Stimulated activated CD8-positive, alpha-beta memory T cell treated with anti-CD3 and anti-CD28 coated beads, Interleukin-4, amount 100 ng/mL, for 48 hours (primary cell): ENCODE results near the gene PCIF1.
A peak's percentile ranks its signal among the peaks of the same experiment; 100 is the strongest.
"Not testable (repeated sequence)": the region's sequence is repeated elsewhere in the genome, so short reads cannot be mapped to it uniquely, and the experiment has no call there.

Experiments used
- DNase-seq: peaks from one replicate; pipeline ENCODE4 v3.0.0-alpha.2; 2020

Gene PCIF1

DNA sequence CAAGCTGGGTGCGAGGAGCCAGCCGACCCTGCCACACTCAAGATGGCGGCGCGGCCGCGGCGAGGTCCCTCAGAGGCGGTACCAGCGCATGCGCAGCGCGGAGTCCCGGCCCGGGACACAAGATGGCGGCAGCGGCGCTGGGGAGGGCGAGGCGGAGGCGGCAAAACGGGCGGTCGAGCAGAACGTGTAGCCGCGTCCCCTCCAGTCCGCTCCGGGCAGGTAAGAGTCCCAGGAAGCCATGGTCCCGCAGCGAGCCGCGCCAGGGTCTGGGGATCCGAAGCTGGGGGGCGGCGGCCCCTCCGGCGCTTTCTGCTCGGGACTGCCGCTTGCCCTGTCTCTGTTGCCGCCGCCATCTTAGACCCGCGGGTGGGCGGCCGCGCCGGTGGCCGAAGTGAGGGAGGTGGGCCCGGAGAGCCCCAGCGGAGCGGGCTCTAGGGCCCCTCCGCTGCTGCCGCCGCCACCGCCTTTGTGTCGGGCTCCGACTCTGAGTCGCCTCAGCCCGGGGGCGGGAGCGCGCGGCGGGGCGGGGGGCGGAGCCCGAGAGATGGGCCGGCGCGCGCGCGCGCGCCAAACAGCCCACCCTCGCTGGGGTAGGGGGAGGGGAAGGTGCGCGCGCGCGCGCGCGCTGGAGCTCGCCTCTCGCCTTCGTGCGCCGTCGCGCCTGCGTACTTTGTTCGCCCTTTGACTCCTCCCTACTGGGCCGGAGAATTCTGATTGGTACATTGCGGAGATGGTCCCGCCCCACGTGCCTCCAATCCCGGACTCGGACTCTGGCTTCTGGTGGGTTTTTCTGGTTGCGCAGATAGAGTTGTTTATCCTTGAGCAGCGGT is at the start of gene PCIF1:
Gene PCIF1, plus strand, starts transcription at position 98 of the 830 bp plus-strand sequence. CDS start 4,317 bp downstream, outside the sequence.
- peak; percentile 99 for DNase-seq

DNA sequence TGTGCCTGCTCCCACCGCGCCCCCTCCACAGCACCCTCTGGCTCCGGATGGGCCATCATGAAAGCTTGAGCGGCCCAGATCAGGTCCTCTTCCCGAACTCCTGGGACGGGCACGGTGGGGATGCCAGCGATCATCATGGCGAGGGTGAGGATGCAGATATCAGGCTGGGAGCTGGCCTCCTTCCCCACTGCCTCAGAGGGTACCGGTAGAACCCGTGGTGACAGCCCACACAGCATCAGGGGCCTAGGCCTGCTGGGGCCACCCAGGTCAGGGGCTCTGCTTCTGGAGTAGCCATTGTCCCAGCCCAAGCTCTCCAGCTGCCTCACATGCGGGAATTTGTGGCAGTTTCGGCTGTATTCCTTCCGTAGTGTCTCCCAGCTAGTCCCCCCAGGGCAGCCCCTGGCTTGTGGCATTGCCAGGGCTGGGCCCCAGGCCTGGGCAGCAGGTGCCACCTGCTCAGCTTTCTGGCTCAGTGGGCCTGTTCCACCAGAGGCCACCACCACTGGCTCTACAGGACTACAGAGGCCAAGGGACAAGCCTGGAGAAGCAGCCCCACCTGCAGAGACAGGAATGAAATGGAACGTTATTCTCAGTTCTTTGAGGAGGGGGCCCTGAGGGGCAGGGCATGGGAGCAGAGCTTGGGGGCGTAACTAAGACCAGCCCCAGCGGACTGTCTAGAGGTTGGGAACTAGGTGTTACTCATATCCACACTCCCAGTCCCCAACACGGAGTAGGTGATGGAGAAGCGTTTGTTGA is 47.7 kb upstream of the PCIF1 start:
- DNase-seq: no peak

DNA sequence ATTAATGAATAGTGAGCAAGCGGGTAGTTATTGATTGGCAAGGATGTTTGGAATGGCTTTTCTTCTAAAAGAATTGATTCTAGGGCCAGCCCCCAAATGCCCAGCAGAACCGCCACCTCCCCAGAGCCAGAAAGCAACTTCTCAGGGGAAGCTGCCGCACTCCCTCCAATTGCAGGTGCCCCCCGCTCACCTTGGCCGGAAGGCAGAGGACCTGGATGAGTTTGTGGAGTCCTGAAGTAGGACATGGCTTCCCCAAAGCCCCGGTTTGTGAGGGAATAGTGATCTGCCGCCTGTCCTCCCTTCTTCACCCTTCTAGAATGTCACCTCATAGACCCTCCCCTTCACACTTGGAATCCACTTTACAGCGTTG is 47.2 kb upstream of the PCIF1 start, which contains the start of gene SPATA25:
Gene SPATA25, minus strand, starts transcription at position 277 of the 370 bp plus-strand sequence. Its CDS starts 32 bp downstream, at position 245.
- no peak for DNase-seq

DNA sequence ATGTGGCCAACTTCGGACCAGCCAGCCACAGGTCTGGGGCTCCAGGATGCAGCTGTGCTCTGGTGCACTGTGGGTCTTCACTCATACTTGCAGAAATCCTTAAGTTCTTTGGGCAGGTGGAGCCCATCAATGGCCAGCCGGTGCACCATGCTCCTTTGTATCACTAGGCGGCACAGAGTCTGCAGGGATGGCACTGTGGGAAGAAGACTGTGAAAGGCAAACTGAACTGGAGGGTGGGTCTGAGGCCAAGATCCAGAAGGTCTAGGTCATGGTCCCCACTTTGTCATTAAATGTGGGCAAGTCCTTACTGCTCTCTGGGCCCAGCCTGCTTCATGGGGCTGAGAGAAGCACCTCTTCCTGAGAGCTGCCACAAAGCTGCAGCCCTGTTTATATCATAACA is 45.8 kb upstream of the PCIF1 start:
- DNase-seq: no peak

DNA sequence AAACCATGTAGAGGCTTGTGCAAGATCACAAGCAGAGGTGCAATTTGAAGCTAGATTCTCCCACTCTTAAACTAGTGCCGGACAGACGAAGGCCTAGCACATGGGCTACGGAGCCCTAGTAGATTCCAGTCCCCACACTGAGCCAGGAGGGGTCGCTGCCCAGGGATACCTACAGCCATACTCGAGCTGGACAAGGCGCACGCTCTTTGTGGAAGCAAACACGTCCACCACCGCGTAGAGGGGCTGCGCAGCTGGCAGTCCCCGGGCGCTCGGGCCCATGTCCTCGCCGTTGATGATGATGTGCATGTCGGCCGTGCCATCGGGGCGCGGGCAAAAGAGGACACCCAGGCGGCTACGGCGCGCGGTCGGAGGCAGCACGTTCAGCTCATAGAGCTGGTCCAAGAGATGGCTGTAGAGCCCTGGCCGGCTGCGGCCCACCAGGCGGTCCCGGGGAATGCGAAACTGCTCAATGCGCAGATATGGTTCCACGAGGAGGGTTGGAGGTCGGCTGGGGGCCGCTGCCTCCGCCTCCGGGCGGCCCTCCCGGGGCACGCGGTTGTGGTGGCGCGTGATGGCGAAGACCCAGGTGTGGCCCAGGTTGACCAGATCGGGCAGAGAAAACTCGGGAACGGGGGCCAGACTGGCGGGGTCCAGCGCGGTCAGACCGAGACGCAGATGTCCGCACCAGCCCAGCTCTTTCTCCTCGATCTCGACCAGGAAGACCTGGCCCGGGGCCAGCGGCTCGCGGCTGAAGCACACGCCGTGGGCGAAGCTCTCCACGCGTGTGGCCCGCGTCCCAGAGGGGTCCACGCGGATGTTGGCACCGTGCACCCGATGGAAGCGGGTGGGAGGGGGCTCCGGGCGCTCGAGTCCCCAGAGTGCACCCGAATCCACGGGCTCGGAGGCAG is 44.2 kb upstream of the PCIF1 start:
- peak; percentile 72 for DNase-seq

DNA sequence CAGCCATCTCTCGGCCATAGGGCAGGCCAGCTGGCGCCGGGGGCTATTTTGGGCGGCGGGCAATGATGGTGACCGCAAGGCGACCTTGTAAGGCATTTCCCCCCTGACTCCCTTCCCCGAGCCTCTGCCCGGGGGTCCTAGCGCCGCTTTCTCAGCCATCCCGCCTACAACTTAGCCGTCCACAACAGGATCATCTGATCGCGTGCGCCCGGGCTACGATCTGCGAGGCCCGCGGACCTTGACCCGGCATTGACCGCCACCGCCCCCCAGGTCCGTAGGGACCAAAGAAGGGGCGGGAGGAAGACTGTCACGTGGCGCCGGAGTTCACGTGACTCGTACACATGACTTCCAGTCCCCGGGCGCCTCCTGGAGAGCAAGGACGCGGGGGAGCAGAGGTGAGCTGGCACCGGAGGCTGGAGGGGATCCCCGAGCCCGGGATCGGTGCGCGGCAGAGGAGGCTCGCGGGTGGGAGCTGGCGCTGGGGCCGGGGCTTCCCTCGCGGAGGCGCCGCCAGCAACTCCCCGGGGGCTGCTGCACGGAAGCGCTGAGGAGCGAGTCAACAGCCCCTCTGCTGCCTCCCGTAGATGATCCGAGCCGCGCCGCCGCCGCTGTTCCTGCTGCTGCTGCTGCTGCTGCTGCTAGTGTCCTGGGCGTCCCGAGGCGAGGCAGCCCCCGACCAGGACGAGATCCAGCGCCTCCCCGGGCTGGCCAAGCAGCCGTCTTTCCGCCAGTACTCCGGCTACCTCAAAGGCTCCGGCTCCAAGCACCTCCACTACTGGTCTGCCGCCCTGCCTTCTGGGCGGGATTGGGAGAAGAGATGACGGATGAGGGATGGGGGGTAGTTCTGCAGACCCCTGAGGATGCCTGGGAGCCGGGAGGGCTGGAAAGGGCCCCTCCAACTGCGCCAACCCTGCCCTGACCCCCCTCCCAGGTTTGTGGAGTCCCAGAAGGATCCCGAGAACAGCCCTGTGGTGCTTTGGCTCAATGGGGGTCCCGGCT is 43.2 kb upstream of the PCIF1 start, which contains the start of the genes CTSA and NEURL2:
Gene CTSA, plus strand, starts transcription at position 351 of the 999 bp plus-strand sequence. Its CDS starts 234 bp downstream, at position 585.
Gene NEURL2, minus strand, starts transcription at position 224 of the 999 bp plus-strand sequence. Its CDS starts 217 bp downstream, at position 7.
- peak; percentile 92 for DNase-seq

DNA sequence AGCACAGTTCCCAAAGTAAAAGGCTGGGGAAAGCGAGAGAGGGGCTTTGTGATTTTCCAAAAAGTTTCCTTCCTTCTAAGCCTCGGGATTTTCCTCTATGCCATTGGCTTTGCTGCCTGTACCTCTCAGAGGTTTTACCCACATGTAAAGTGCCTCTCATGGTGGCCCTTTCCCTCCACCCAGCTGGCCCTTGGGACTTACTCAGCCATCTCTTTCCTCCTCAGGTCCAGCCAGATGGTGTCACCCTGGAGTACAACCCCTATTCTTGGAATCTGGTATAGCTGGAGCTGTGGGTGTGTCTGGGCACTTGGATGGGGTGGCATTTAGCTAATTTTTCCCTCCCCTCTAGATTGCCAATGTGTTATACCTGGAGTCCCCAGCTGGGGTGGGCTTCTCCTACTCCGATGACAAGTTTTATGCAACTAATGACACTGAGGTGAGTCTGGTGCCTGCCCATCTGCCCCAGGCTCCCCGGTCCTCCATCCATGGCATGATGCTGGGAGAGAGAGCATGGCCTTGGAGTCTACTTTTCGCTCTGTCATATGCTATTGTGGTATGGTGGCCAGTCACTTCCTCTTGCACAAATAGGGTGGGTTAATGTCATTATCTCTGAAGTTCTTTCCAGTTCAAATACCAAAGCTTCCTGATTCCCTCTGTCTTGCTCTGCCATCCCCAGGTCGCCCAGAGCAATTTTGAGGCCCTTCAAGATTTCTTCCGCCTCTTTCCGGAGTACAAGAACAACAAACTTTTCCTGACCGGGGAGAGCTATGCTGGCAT is 42.2 kb upstream of the PCIF1 start:
- DNase-seq: no peak

DNA sequence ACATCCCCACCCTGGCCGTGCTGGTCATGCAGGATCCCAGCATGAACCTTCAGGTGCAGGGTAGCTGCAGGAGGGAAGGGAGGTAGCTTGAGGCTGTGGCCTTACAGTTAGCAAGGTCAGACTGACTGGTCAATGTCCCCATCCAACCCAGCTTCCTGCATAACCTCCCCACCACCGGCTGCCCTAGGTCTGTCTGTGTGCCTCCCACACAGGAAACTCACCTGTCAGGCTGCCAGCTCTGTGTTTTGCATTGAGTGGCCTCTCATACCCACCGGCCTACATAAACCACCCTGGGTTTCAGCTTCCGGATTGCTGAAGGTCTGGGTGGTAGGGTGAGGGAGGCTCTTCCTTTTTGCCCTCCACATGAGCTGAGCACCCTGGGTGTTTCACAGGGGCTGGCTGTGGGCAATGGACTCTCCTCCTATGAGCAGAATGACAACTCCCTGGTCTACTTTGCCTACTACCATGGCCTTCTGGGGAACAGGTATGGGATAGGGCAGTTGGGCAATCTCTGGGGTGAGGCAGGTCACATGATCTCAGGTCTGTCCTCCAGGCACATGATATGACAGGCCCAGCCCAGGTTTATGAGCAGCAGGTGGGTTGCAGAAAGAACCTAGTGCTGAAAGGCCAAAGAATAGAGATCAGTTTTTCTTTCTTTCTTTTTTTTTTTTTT is 41.5 kb upstream of the PCIF1 start:
- DNase-seq: peak; percentile 53

DNA sequence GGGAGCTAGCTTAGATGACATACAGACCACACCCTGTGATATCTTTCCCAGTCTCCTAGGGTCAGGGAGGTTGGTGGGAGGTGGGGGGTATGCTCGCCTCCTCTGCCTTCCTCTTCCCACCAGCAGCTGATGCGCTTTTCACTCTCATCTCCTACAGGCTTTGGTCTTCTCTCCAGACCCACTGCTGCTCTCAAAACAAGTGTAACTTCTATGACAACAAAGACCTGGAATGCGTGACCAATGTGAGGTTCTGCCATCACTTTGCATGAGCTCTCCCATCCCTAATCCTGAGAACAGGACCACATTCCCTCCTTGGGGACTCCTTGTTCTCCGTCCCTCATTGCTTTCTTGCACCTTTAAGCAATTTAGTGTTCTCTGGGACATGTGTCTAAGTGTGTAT is 40.7 kb upstream of the PCIF1 start:
- no peak for DNase-seq

DNA sequence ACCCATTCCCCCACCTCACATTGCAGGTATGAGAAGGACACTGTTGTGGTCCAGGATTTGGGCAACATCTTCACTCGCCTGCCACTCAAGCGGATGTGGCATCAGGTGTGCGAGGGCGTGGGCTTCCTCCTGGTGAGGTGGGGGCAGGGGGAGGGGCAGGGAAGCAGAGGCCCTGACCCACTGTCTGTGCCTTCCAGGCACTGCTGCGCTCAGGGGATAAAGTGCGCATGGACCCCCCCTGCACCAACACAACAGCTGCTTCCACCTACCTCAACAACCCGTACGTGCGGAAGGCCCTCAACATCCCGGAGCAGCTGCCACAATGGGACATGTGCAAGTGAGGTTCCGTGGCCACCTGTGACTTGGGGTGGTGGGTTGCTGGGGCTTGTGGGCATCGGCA is 39.7 kb upstream of the PCIF1 start:
- DNase-seq: no peak

DNA sequence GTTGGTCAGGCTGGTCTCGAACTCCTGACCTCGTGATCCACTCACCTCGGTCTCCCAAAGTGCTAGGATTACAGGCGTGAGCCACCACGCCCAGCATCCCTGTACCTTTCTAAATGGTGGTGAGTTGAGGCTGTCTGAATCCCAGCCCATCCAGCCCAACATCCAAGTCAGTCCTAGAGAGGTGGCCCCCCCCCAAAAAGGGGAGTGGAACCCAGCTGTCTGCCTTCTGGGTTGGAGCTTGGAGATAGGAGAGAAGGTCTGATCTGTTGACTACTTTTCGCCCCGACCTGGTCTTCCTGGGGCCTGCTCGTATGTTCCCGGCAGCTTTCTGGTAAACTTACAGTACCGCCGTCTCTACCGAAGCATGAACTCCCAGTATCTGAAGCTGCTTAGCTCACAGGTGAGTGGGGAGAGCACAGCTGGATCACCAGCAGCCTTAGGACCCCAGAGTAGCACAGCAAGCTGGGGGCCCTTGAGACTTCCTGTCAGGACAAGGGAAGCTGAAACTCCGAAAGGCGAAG is 37.8 kb upstream of the PCIF1 start:
- DNase-seq: no peak

DNA sequence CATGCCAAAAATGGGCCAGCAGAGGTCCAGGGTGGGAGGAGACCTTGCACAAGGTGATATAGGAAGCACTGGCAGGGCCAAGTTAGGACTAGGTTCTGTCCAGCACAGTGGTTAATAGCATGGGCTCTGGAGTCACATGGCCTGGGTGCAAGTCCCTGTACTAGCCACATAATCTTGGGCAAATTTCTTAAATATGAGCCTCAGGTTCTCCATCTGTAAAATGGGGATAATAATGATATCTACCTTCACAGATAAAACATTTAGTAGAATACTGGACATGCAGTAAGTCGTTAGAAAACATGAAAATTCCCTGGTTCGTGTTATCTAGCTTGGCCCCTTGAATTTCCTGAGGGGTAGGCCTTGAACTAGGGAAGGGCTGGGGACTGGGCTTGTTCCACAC is 37.2 kb upstream of the PCIF1 start:
- no peak for DNase-seq

DNA sequence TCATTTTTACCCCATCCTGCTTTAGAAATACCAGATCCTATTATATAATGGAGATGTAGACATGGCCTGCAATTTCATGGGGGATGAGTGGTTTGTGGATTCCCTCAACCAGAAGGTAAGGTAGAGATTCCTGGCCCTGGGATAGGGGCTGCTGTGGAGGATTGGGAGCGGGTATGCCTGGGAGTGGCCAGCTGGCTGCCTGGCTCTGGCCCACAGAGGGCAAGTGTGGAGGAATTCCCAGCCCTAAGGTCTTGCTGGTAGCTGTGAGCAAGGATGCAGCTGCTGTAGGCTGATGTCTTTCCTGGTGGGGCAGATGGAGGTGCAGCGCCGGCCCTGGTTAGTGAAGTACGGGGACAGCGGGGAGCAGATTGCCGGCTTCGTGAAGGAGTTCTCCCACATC is 36.8 kb upstream of the PCIF1 start:
- no peak for DNase-seq

DNA sequence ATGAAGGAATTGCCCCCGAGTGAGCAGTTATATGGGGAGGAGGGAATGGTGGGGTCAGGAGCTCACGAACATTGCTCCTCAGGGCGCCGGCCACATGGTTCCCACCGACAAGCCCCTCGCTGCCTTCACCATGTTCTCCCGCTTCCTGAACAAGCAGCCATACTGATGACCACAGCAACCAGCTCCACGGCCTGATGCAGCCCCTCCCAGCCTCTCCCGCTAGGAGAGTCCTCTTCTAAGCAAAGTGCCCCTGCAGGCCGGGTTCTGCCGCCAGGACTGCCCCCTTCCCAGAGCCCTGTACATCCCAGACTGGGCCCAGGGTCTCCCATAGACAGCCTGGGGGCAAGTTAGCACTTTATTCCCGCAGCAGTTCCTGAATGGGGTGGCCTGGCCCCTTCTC is 36.2 kb upstream of the PCIF1 start:
- no peak for DNase-seq

DNA sequence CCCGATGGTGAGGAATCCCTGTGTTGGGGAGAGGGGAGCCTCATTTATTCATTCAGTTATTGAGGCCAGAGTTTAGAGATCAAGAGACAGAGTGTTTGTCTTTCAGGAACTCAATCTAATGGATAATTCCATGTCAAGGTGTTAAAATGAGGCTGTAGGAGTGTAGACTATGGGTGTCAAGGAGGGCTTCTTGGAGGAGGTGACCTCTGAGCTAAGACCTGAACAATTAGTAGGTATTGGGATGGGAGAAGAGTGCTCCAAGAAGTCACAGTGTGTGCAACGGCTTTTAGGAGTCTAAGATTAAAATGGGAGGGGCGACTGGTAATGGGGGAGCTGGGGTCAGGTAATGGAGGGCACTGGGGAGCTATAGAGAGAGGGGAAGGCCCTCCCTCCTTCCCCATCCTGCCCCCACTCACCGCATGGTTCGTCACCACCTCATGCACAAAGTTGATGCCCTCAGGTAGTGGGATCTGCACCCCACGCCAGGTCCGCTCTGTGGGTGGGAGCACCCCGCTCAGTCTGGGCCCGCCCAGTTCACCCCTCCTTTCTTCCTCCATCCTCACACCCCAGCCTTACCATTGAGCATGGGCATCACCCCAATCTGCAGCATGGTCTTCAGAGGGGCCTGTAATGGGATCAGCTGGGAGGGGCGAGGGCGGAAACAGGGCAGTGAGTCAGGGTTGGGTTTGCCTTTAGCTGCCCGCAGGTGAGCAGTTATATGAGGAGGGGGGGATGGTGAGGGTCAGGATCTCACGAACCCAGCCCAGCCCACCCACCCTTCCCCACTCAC is 35.2 kb upstream of the PCIF1 start:
- no peak for DNase-seq

DNA sequence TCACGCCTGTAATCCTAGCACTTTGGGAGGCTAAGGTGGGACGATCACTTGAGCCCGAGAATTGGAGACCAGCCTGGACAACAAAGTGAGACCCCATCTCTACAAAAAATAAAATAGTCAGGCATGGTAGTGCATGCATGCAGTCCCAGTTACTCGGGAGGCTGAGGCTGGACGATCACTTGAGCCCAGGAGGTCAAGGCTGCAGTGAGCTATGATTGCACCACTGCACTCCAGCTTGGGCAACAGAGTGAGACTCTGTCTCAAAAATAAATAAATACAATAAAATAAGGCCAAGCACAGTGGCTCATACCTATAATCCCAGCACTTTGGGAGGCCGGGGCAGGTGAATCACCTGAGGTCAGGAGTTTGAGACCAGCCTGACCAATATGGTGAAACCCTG is 33.2 kb upstream of the PCIF1 start:
- DNase-seq: not testable (repeated sequence)

DNA sequence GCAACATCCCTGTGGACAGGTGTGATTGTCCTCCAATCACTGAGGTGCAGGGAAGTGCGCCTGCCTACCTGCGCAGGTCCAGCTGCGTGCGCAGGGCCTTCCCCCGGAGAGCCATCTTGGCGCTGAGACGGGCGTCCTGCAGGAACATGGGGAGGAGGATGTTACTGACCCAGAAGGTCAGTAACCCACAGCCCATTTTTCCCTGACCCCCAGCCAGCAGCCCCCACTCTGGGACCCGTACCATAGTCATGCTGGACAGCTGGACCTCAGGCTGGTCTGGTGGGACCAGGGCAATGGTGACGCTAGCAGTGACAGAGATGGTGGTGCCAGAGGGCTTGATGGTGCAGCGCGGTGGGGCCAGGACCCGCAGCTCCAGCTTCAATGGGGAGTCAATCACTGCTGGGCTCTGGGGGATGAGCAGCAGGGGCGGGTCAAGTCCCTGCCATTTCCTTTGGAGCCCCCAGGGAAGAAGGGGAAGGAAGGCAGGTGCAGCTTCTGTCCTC is 32.2 kb upstream of the PCIF1 start:
- DNase-seq: no peak
